T-helper 1 cell treated with Interleukin-12 subunit alpha and Interleukin-12 subunit beta and Interleukin-4 antibody, amounts not matched to agents 30 ng/mL and 1 ng/mL, for 36 hours (primary cell): Measurements from ENCODE around the gene SCP2. TPM values are rescaled to one million over a fixed set of nuclear protein-coding genes. Genes with fewer than 3 reads are reported as not detected.
"Not testable (repeated sequence)": the region's sequence is repeated elsewhere in the genome, so short reads cannot be mapped to it uniquely, and the experiment has no call there.

Experiments
- intact Hi-C: fragments of 100-400 bp; cut with micrococcal nuclease; formaldehyde crosslinking; loops from one replicate; pipeline ENCODE4 v1.15.1; 2024
- total RNA-seq: library from RNA; stranded (reverse); gene quantifications from 2 replicates; pipeline ENCODE4 v1.2.3, GENCODE V29; 2022

Gene SCP2
- total RNA-seq, 1 donor from 2014 or later: 87.6 TPM

DNA sequence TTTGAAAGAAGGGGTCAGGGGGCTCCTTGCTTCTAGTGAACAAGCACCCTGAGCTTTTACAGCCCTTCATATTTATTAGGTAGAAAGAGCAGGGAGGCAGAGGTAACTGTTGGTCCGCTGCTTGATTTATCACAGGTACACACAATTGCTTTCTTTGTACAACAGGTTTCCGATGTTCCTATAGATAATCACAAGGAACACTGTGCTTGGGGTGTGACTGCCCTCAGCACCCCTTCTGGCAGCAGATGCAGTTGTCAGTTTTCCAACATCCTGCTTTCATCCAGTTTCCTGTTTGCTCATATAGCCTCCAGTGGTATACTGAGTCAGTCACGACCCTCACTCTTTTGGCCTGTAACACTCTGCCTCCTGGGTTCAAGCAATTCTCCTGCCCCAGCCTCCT is 40.6 kb downstream of the SCP2 start:
- intact Hi-C loops: no loop called here

DNA sequence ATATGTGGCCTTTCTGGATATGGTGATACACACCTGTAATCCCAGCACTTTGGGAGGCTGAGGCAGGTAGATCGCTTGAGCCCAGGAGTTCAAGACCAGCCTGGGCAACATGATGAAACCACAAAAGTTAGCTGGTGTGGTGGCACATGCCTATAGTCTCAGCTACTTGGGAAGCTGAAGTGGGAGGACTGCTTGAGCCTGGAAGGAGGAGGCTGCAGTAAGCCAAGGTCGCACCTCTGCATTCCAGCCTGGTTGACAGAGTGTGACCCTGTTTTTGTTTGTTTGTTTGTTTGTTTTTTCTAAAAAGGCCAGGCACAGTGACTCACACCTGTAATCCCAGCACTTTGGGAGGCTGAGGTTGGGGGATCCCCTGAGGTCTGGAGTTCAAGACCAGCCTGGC is 42.2 kb downstream of the SCP2 start:
- intact Hi-C loops: not testable (repeated sequence)

DNA sequence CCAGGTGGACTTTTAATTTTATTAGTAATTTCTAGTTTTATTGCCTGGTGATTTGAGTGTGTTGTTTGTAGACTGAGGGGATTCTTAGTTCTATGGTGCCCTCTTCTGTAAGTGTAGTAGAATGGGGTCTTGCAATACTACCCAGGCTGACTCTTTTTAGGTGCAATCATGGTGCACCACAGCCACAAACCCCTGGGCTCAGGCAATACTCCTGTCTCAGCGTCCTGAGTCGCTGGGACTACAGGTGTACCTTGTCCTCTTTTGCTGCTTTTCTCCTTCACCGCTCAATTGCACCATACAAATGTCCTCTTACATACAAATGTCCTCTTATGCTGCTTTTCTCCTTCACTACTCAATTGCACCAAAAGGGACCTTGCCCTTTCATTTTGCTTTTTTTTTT is 43.1 kb downstream of the SCP2 start:
- intact Hi-C loops: no loop called here

DNA sequence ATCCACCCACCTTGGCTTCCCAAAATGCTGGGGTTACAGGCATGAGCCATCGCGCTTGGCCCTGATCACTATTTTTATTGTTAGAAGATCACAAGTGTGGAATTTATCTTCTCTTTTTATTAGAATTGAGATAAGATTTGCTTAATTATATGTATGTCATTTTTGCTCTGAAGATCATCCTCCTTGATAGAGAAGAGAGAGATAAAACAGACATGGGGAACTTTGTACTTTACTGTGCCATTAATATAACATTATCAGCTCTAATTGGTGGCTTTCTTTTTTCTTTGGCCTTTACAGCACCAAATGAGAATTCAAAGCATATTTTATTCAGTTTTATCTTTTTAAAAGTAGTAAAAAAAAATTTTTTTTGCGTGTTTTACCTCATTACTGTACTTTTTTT is 46.8 kb downstream of the SCP2 start:
- intact Hi-C loops: no loop called here

DNA sequence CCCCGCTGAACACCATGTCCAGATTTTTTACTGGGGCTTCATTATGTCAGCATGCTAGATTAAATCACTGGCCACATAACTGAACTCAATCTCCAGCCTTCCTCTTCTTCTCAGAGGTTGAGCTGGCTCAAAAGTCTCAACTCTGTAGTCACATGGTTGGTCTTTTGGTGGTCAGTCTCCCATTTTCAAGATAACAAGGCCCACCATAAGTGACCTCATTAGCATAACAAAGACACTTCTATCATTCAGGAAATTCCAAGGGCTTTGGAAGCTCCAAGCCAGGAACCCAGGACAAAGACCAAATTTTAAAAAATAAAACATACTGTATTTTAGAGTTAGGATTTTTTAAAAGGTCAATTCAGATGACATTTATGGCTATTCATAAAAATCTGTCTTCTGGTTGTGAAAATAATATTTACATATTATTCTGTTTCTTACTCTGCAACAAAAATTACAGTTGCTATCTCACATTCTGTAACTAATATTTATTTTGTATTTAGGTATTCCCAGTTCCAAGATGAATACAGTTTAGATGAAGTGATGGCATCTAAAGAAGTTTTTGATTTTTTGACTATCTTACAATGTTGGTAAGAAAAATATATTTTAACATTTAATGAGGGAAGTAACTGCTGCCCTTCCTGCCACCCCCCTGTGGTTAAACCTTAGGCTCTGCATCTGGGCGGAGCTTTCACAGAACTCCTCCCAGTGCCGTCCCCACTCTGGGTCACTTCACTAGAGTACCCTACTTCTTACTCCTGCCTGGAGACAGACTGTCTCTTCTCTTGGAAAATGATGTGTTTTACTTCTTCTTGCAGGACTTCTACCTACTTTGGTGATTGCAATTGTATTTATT is 49.3 kb downstream of the SCP2 start:
- intact Hi-C loops: no loop called here

DNA sequence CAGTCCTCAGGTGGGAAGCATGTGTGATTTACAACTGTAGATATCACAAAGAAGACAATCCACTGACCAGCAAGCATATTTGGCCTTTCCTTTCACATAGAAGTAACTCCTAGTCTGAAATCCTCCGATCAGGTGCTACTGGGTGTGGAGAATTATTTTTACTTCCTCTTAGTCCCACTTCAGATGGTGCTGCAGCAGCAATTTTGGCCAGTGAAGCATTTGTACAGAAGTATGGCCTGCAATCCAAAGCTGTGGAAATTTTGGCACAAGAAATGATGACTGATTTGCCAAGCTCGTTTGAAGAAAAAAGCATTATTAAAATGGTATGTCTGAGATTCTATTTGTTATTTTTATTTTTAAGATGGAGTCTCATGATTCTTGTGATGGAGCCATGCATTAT is 51.0 kb downstream of the SCP2 start:
- intact Hi-C loops: no loop called here

DNA sequence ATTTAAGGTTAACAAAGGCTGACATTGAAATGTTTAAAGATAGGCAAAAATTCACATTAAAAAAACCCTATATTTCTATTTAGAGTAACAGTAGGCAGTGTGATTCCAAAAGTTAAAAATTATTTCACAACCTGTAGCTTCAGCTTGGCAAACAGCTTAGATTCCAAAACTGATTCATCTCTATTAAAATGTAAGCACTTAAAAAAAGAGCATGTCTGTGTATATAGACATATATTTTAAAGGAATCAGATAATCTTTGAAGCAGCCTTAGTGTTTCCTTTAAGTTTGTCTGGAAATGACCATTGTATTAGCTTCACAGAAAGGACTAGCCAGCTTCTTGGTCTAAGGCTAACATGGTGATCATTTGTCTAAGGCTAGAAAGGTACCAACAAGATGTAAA is 65.7 kb downstream of the SCP2 start:
- intact Hi-C loops: not testable (repeated sequence)

DNA sequence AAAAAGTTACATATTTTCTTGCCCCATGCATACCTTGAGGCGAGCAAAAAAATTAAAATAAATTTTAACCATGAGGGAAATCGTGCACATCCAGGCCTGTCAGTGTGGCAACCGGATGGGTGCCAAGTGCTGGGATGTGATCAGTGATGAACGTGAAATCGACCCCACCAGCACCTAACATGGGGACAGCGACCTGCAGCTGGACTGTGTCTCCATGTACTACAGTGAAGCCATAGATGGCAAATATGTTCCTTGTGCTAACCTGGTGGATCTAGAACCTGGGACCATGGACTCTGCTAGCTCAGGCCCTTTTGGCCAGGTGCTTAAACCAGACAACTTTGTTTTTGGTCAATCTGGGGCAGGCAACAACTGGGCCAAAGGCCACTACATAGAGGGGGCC is 67.6 kb downstream of the SCP2 start:
- intact Hi-C loops: no loop called here

DNA sequence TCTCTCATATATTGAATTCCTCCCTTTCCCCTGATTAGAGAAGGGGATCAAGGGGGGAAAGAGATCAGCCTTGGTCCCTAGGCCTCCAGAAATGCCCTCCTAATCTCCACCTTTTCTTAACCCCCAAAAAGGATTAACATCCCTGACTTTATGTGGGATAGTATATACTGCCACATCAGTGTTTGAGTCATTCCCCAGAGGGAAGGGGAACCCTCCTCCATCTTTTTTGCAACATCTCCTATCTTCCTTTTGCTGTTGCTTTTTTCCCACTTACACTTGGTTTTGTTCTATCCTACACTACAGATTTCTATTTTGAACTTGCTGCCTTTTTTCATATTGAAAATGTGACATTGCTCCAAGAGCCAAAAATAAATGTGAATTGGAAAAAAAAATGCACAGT is 69.6 kb downstream of the SCP2 start:
- intact Hi-C loops: no loop called here

DNA sequence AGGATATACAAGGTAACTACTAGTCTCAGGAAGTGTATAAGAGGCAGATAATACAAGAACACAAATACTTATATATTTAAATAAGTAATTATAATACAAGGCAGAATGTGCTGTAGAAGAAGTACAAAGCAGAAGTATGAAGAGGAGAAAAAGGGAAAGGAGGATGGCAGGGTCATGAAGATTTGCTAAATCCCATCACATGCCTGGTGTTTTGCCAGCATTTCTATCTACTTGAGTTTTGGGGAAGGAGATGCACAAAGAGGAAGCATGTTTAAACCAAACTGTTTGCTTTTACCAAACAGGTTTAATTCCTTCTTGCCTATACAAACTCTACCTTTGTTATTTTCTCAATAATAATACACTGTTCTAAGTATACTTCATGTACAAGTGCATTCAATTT is 74.1 kb downstream of the SCP2 start:
- intact Hi-C loops: no loop called here

DNA sequence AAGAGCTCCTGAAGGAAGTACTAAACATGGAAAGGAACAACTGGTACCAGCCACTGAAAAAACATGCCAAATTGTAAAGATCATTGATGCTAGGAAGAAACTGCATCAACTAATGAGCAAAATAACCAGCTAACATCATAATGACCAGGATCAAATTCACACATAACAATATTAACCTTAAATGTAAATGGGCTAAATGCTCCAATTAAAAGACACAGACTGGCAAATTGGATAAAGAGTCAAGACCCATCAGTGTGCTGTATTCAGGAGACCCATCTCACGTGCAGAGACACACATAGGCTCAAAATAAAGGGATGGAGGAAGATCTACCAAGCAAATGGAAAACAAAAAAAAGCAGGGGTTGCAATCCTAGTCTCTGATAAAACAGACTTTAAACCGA is 79.5 kb downstream of the SCP2 start:
- intact Hi-C loops: not testable (repeated sequence)

DNA sequence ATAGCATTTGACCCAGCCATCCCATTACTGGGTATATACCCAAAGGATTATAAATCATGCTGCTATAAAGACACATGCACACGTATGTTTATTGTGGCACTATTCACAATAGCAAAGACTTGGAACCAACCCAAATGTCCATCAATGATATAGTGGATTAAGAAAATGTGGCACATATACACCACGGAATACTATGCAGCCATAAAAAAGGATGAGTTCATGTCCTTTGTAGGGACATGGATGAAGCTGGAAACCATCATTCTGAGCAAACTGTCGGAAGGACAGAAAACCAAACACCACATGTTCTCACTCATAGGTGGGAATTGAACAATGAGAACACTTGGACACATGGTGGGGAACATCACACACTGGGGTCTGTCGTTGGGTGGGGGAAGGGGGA is 83.2 kb downstream of the SCP2 start:
- intact Hi-C loops: loop anchor here (10.0 kb wide), 2 partner anchors 405 to 1045 kb away; partner anchors contain the start of genes TCEANC2 and TMEM59

DNA sequence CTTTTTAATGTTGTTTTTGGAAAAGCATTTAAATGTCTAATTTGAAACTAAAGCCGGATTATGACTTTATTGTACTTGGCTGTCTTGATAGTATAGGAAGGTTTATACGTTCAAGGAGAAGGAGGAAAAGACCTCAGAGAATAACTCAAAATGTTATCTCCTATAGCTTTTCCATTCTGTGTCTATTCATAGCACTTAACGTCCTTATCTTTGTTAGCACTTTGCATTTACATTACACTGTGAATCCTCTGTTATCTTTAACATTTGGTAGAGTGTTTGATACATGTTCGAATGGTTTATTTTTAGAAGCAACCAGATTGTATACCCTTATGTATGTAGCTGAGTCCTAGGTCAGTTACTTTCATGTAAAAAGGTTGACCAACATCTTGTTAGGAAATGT is 84.1 kb downstream of the SCP2 start:
- intact Hi-C loops: loop anchor here (10.0 kb wide), 2 partner anchors 404 to 1044 kb away; partner anchors contain the start of genes TCEANC2 and TMEM59

DNA sequence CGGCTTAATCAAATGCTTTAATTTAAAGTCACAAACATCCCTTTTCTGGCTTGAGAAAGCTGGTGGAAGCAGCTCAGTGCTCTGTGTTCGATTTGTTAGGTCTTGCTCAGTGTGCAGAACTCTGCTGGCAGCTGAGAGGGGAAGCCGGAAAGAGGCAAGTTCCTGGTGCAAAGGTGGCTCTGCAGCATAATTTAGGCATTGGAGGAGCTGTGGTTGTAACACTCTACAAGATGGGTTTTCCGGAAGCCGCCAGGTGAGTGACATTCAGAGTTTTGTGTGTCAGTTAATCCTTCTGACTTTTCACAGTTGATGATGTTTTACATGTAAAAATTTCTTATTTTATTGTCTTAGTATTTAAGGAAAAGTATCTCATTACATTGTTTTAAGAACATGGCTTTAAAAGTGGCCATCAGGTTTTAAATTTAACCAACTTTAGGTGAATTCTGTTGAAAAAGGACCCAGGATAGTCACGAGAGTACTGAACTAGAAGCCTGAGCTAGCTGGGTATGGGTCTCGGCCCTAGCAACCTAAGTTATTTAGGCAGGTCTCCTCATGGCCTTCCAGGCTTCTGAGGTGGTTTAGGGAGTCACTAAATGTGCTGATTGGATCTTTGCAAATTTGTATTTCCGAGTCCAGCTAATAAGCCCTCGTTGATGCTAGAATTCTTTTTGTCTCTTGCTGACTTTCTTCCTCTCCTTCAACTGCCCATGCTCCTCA is 87.9 kb downstream of the SCP2 start:
- intact Hi-C loops: loop anchor here (1.0 to 10.0 kb wide), 9 partner anchors 88 to 1040 kb away; partner anchors contain the start of genes CPT2, CZIB, ECHDC2 and MAGOH

DNA sequence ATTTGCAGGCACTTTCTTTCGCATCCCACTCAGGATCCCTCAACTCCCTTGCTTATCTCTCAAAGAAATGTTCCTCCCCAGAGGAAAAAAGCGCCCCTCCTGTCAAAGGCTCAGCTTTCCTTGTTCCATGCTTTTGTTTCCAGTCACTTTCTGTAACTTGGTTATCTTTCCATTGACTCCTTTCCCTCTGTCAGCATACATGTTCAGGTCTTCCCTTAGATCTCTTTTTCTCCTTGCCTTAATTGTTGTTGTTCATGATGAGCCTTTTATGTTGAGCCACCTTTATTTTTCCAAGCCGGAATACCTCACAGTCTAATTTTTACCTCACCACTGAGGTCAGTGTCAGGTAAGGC is 88.4 kb downstream of the SCP2 start:
- intact Hi-C loops: loop anchor here (1.0 to 10.0 kb wide), 4 partner anchors 181 to 1039 kb away; partner anchors contain the start of genes CPT2, ORC1, PRPF38A and TCEANC2

DNA sequence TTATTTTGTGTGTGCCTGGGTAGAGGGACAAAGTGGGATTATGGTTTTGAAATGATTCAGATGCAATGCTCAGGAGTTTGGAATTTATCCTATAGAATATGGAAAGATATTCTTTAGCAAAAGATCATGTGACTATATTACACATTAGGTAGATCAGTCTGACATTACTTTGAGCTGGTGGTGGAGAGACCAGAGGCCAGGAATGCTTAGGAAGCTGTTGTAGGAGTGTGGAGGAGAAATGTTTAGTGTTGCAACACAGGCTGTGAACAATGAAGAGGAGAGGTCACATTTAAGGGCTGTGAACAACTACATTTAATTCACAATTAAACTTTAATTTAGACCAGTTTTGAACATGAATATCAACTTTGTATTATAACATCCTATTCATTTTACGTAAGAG is 89.6 kb downstream of the SCP2 start:
- intact Hi-C loops: loop anchor here (10.0 kb wide), 2 partner anchors 398 to 1038 kb away; partner anchors contain the start of genes TCEANC2 and TMEM59

DNA sequence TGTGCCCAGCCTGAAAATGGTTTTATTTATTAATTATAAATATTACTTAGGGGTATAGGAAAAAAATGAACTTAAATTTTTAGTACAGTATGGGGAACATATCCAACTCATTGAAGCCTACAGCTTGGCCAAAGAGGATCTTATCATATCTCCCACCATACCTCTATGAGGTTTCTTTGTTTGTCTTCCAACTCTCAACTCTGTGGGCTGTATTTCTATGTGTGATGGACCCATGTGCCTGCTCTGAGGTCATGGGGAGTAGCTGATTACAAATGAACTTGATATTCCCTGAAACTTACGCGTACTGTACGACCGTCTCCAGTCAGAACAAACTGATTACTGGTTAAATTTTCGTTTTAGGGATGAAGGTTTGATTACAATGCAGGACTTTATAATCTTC is 93.5 kb downstream of the SCP2 start:
- intact Hi-C loops: no loop called here

DNA sequence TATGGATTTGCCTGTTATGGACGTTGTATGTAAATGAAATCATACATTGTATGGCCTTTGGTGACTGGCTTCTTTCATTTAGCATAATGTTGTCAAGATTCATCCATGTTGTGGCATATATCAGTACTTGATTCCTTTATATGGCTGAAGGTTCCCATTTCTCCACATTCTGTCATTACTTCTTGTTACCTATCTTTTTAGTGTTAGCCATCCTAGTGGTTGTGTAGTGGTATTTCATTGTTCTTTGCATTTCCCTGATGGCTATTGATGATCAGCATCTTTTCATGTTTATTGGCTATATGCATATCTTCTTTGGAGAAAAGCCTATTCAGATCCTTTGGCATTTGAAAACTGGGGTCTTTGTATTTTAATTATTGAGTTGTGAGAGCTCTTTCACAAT is 95.1 kb downstream of the SCP2 start:
- intact Hi-C loops: no loop called here

DNA sequence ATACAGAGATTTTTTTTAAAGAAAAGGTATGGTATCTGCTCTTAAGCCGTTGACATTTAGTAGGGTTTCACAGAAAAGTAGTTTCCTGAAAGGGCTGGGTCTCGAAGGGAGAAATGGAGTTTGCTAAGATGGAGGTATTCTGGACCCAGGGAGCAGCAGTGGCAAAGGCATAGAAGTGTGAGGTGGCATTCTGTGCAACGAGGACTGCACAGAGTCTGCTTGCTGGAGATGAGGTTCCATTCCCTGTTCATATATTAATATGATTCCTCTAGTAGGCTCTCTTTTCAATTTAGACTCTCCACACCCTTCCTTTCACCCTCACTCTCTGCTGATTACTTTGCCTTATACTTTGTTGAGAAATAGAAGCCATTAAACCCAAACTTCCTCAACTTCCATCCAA is 96.5 kb downstream of the SCP2 start:
- intact Hi-C loops: no loop called here

DNA sequence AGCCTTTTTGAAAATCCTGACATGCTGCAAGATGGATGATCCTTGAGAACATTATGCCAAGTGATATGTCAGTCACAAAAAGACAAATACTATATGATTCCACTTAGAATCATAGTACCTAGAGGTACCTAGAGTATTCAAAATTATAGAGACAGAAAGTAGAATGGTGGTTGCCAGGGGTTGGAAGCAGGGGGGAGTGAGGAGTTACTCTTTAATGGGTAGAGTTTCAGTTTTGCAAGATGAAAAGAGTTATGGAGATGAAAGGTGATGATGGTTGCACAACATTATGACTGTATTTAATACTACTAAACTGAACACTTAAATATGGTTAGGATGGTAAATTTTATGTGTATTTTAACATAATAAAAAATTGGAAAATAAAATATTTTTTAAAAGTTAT is 97.0 kb downstream of the SCP2 start:
- intact Hi-C loops: no loop called here

DNA sequence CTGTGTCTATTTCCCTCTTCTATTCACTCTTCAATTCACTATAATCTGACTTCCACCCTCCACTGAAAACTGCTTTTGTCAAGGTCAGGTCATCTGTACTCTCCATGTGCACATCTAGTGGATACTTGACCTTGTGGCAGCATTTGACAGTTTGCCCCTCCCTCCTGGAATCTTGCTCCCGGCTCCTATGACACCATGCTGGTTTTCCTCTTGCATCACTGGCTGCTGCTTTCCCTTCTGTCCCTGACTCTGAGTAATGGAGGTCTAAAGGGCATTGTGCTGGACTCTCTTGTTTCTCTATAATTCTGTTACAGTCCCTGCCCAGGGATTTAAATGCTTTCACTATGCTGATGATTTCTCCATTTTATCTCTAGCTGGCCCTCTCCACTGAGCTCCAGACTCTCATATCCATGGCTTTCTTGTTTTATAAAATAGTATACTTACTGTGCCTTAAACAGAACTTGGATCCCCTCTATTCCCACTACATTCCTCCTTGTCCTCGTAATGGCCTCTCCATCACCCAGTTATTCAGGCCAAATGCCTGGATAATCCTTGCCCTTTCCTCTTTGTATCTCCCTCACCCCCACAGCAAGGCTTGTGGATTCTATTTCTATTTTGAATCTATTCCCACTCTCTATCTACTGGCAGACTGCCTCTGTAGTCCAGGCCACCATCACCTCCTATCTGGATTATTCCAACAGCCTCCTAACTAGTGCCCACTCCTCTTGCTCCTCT is 98.1 kb downstream of the SCP2 start:
- intact Hi-C loops: no loop called here

DNA sequence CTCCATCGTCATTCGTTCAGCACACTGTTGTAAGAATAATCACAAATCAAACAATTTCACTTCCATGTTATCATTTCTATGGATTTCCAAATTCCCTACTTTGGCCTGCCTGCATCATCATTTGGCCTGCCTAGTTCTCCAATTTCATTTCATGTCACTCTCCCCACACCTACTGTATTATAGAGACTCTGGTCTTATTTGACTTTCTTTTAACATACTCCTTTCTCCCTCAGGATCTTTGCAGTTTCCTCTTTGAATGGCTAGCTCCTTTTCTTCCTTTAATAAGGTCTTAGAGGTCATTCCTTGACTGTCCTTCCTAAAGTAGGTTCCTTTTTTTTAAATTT is 98.7 kb downstream of the SCP2 start:
- intact Hi-C loops: no loop called here
